Stimulated activated CD8-positive, alpha-beta memory T cell treated with anti-CD3 and anti-CD28 coated beads, Interleukin-12 subunit alpha, Interleukin-12 subunit beta, amount 100 ng/mL, for 24 hours (primary cell): Measurements from ENCODE around the gene HCFC1R1.

Source experiments
- DNase-seq: peaks from one replicate; pipeline ENCODE4 v3.0.0-alpha.2; 2020; ENCODE audit errors: extremely low read depth

The HCFC1R1 gene

GRCh38 chr16:3019594-3020246, 4.0 kb downstream of the HCFC1R1 start:
- no peak for DNase-seq

- DNase-seq = no peak
Observed at GRCh38 chr16:3017794-3018506, 5.8 kb downstream of the HCFC1R1 start, which contains the start of gene CLDN6. CLDN6 (minus strand) TSS chr16:3018183; CDS start chr16:3016021, 2,162 bp downstream.

GRCh38 chr16:3017344-3017743, 6.4 kb downstream of the HCFC1R1 start:
- no peak for DNase-seq

GRCh38 chr16:3015865-3016521, 7.7 kb downstream of the HCFC1R1 start:
- DNase-seq = no peak

GRCh38 chr16:3014971-3015370, 8.8 kb downstream of the HCFC1R1 start:
- no peak for DNase-seq

- no peak for DNase-seq
Observed at GRCh38 chr16:3013998-3014690, 9.6 kb downstream of the HCFC1R1 start.

- DNase-seq = no peak
Observed at GRCh38 chr16:3013491-3013951, 10.2 kb downstream of the HCFC1R1 start.

GRCh38 chr16:3012828-3013420, 10.8 kb downstream of the HCFC1R1 start, which contains the start of gene CLDN9:
CLDN9 (plus strand) TSS chr16:3012923; CDS start chr16:3013363, 440 bp downstream.
- no peak for DNase-seq

- no peak for DNase-seq
Observed at GRCh38 chr16:3012246-3012645, 11.5 kb downstream of the HCFC1R1 start.

GRCh38 chr16:3010510-3010909, 13.2 kb downstream of the HCFC1R1 start:
- DNase-seq = no peak

- no peak for DNase-seq
Observed at GRCh38 chr16:3009568-3010390, 14.0 kb downstream of the HCFC1R1 start.

GRCh38 chr16:3008690-3009037, 15.1 kb downstream of the HCFC1R1 start:
- DNase-seq = no peak

- DNase-seq = no peak
Observed at GRCh38 chr16:3007957-3008689, 15.6 kb downstream of the HCFC1R1 start.

- no peak for DNase-seq
Observed at GRCh38 chr16:3007059-3007956, 16.4 kb downstream of the HCFC1R1 start.

- DNase-seq = no peak
Observed at GRCh38 chr16:3004781-3005284, 18.9 kb downstream of the HCFC1R1 start.

- no peak for DNase-seq
Observed at GRCh38 chr16:3004319-3004718, 19.4 kb downstream of the HCFC1R1 start.

GRCh38 chr16:3003582-3004270, 20.0 kb downstream of the HCFC1R1 start:
- DNase-seq = peak; percentile 90

GRCh38 chr16:3001316-3001715, 22.4 kb downstream of the HCFC1R1 start:
- no peak for DNase-seq
